ENCODE data around the gene RBPJ. TPM values are rescaled to one million over a fixed set of nuclear protein-coding genes. Genes with fewer than 3 reads are reported as not detected.

Gene RBPJ
- total and polyA plus RNA-seq, 11 donors, result 21.9 to 84.3 (median 37.5) TPM

DNA sequence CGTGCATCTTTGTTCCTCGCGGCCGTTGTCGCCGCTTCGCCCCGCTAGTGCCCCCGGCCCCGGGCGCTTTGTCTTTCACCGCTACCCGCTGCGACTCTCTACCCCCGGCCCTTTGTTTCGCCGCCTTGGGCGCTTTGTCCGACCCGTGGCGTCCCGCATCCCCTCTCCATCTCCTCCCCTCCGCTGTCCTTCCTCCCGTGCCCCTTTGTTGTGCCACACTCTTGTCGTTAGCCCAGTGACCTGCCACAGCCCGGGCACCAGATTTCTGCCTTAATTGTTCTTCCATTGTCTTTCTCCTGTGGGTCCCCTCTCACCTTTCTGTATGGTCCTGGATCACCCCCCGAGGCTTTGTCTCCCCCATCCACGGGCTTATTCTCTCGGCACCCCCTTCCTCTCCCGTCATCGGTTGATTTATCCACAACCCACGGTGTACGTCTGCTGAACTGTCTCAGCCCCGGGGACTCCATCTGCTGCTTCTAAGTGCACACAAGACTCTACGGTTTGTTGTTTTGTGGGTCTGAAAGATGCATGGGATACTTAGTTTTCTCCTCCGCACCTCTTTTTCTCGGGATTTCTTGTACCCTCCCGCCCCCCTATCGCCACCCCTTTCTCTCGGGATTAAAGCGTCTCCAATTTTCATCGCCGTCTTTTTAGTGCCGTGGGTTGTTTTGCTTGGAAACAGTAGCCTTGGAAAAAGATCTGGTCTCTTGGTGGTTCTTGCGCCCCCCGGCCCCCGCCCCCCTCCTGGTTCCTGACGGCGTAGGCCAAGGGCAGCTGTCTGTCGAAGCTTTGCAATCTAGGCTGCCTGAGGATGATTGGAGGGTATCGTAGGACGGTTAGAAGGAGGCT lies 783 bp downstream of the RBPJ start:
- intact Hi-C loops (cut with DNase I), result loop anchor here in 9 of 10 donors (5.0 to 10.0 kb wide), 11 partner anchors 117 to 407 kb away; partner anchors contain the start of gene SMIM20 (in 1 of the 9)

DNA sequence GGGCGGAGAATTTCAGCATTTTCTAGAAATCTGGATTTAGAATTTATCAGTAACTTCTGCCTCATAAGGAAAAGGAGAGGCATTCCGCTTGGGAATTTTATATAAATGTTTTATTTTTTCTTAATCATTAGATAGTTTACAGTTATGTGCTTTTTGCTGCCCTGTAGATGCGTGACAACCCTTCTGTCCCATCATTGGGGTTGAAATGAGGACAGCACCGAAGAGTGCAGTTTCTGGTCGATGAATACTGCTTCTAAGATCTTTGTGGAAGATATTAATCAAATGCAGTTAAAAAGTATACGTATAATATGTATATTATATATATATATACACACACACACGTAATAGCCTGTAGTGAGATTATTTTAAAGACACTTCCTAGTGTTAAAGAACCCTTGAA lies 1.5 kb downstream of the RBPJ start:
- intact Hi-C loops (cut with DNase I), result loop anchor here in 9 of 10 donors (5.0 to 10.0 kb wide), 11 partner anchors 118 to 408 kb away; partner anchors contain the start of gene SMIM20 (in 1 of the 9)

More for the DNA sequence above, 783 bp downstream of the RBPJ start:
- DNase-seq (peak in 4 of 5 donors; percentile 22 to 70 (median 34)), ATAC-seq (no peak)
- H3K27ac ChIP-seq, result peak overlapping the region; percentile 58 to 97 (median 89)
- no peak for TF ChIP-seq POLR2A (IDR thresholded peaks at IDR 0.05)
- TF ChIP-seq, protein P1, sequence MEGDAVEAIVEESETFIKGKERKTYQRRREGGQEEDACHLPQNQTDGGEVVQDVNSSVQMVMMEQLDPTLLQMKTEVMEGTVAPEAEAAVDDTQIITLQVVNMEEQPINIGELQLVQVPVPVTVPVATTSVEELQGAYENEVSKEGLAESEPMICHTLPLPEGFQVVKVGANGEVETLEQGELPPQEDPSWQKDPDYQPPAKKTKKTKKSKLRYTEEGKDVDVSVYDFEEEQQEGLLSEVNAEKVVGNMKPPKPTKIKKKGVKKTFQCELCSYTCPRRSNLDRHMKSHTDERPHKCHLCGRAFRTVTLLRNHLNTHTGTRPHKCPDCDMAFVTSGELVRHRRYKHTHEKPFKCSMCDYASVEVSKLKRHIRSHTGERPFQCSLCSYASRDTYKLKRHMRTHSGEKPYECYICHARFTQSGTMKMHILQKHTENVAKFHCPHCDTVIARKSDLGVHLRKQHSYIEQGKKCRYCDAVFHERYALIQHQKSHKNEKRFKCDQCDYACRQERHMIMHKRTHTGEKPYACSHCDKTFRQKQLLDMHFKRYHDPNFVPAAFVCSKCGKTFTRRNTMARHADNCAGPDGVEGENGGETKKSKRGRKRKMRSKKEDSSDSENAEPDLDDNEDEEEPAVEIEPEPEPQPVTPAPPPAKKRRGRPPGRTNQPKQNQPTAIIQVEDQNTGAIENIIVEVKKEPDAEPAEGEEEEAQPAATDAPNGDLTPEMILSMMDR (IDR thresholded peaks at IDR 0.05), result no peak
- peaks cover 0 to 7% (median 0%) of the 10 kb centered on the region in 12 donors for H3K9me3 ChIP-seq
- peak overlapping the region; percentile 33 to 92 (median 74) for H3K4me3 ChIP-seq
- WGBS, 4 donors, result 1 to 2% (median 1%) methylated on average over 51 to 52 of the region's 52 CpGs
- peaks cover 0 to 54% (median 29%) of the 10 kb centered on the region in 12 donors for H3K4me1 ChIP-seq
- H3K36me3 ChIP-seq, result no peaks in the 10 kb centered on the region
- no peaks in the 10 kb centered on the region for H3K27me3 ChIP-seq

DNA sequence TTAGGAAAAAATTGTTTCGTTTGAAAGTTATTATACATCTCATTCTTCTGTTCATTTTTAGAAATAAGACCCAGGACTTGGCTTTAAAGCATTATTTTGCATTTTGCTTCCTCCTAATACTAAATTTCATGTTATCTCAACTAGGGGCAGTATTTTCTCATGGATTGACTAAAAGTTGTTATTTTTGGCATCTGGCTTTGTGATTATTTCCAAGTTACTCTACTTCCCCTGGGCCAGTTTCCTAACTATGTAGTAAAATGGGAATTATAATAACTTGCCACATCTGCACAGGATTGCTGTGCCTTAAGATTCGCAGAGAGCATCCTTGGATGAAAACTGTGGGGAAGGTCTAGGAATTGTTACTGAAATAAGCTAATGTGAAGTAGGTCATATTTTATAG lies 3.0 kb downstream of the RBPJ start:
- no peak for ATAC-seq
- no peaks in the 10 kb centered on the region for H3K36me3 ChIP-seq
- H3K4me1 ChIP-seq, result peaks cover 0 to 56% (median 35%) of the 10 kb centered on the region in 12 donors
- H3K27ac ChIP-seq, result no peak overlapping the region
- H3K27me3 ChIP-seq, result no peaks in the 10 kb centered on the region
- 37 to 56% (median 48%) methylated on average over 2 of the region's 2 CpGs for WGBS, 4 donors
- no peak for DNase-seq
- H3K9me3 ChIP-seq, result no peaks in the 10 kb centered on the region
- intact Hi-C loops (cut with DNase I), result loop anchor here in 9 of 10 donors (5.0 to 10.0 kb wide), 11 partner anchors 119 to 409 kb away; partner anchors contain the start of gene SMIM20 (in 1 of the 9)
- peak overlapping the region in 3 of 12 donors; percentile 12 to 92 (median 20) for H3K4me3 ChIP-seq
- no peak for TF ChIP-seq POLR2A (IDR thresholded peaks at IDR 0.05)
- TF ChIP-seq, protein P1 (IDR thresholded peaks at IDR 0.05), result peak in 4 of 12 donors; percentile 27 to 44 (median 42)

More for the DNA sequence above, 1.5 kb downstream of the RBPJ start:
- Histone ChIP-seq H3K27ac (peak overlapping the region in 6 of 12 donors; percentile 77 to 92 (median 86)), H3K4me3 (peak overlapping the region; percentile 33 to 92 (median 74)), H3K4me1 (peaks cover 0 to 61% (median 35%) of the 10 kb centered on the region in 12 donors), H3K36me3 (no peaks in the 10 kb centered on the region), H3K27me3 (no peaks in the 10 kb centered on the region), H3K9me3 (peaks cover 0 to 7% (median 0%) of the 10 kb centered on the region in 12 donors)
- no peak for TF ChIP-seq POLR2A (IDR thresholded peaks at IDR 0.05)
- TF ChIP-seq, protein P1 (IDR thresholded peaks at IDR 0.05), result no peak
- ATAC-seq (no peak), DNase-seq (no peak)
- WGBS, 4 donors, result 38 to 47% (median 42%) methylated on average over 7 of the region's 7 CpGs

DNA sequence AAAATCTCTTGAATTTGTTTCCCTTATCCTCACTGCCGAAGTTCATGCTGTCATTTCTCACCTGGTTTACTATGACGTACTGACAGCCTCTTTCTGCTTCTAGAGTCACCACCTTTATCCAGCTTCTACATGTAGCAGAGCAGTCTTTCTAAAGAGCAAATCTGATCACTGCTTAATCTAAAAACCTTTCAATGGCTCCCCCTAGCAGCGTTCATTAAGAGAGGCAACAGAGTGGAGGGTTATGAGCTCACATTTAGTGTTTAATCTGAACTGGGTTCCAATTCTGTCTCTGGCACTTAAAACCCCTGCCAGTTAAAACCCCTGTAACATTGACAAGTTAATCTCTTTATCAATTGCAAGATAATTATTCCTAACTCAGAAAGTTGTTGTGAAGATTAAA lies 4.4 kb downstream of the RBPJ start:
- TF ChIP-seq, protein P1 (IDR thresholded peaks at IDR 0.05), result peak in 5 of 12 donors; percentile 11 to 25 (median 18)
- no peak for TF ChIP-seq POLR2A (IDR thresholded peaks at IDR 0.05)
- Histone ChIP-seq H3K36me3 (no peaks in the 10 kb centered on the region), H3K4me3 (no peak overlapping the region), H3K9me3 (no peaks in the 10 kb centered on the region), H3K27me3 (no peaks in the 10 kb centered on the region), H3K27ac (no peak overlapping the region), H3K4me1 (peaks cover 0 to 54% (median 35%) of the 10 kb centered on the region in 12 donors)
- ATAC-seq (no peak), DNase-seq (no peak)
- 48 to 64% (median 56%) methylated on average over 3 of the region's 3 CpGs for WGBS, 4 donors
- intact Hi-C loops (cut with DNase I), result loop anchor here in 7 of 10 donors (10.0 kb wide), 7 partner anchors 120 to 410 kb away; partner anchors contain the start of gene SMIM20 (in 1 of the 7)
